Tibial nerve (tissue), 3 donors: ENCODE results near the gene LHPP.

Source experiments
- CTCF ChIP-seq, 5 experiments: fragments of 200-600 bp in 3 of 5; fragments of 450-650 bp in 2 of 5; sonication (generic) in 3 of 5; IDR thresholded peaks; one replicate each; pipeline ENCODE4 v1.5.1; 2016 to 2019; ENCODE audit warnings: antibody characterized with exemption in 5 of 5, mild to moderate bottlenecking in 3 of 5, moderate library complexity in 2 of 5
- POLR2A ChIP-seq, 2 donors: fragments of 450-650 bp; IDR thresholded peaks; one replicate each; pipeline ENCODE4 v1.6.1; 2017; ENCODE audit warnings: antibody characterized with exemption in 2 of 2, mild to moderate bottlenecking in 2 of 2, moderate library complexity in 2 of 2

- TF ChIP-seq CTCF (IDR thresholded peaks at IDR 0.05) (no peak), POLR2A (IDR thresholded peaks at IDR 0.05) (no peak)
Observed at GRCh38 chr10:124468624-124469023, 7.0 kb downstream of the LHPP start.
